Activated T-cell treated with anti-CD3 and anti-CD28 coated beads for 24 hours (primary cell): Measurements from ENCODE around the gene ERICH4.
"Not testable (repeated sequence)": the region's sequence is repeated elsewhere in the genome, so short reads cannot be mapped to it uniquely, and the experiment has no call there.

Experiments
- DNase-seq: peaks from one replicate; pipeline ENCODE4 v3.0.0-alpha.2; 2020; ENCODE audit warnings: low read depth

The ERICH4 gene

DNA sequence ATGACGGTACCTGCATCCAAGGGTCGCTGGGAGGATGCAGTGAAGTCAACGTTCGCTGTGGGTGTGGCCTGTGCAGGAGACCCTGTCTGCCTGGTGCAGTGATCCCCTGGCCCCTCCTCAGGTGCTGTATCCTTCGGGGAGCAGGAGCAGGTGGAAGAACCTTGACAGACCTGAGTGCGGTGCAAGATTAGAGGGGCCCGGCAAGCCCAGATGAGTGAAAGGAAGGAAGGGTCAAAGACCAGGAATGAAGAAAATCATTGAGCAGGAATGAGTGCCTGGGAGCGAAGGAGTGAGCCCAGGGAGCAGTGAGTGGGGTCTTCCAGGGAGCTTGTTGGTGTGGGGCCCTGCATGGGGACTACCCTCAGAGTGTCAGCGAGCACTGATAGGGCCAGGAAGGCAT lies 28.5 kb upstream of the ERICH4 start:
- DNase-seq: no peak

DNA sequence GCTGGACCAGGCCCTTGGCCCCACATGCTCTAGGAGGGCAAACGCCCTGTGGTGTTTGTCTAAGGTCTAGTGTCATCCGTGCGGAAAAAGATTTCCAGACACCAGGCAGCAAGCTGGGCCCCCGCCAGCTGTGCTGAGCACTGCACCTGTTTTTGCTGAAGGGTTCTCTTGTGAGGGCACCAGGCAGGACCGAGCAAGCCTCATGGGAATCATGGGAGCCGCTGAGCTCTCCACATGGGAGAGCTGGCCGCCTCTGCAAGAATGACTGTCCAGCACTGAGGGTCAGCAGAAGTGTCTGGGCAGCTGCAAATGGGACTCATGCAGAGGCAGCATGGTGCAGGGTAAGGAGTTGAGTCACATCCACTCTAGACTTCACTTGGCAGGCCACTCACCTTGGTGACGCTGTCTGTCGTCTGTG lies 27.8 kb upstream of the ERICH4 start:
- no peak for DNase-seq

DNA sequence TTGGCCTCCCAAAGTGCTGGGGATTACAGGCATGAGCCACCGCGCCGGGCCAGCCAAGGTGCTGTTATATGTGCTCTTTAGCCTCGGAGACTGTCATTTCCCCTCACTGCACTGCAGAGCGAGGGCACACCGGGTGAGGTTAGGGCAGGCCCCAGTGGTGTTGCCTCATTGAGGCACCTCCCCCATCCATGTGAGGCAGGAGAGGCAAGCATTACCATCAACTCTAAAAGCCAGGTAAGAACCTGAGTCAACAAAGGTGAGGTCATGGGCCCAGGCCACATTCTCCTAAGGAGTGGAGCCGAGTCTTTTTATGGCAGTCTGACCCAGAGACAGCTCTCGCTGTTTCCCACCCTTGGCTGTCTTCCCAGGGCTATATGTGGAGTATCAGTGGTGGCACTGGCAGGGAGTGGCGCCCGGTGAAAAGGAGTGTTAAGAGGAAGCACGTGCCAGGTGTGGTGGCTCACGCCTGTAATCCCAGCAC lies 26.7 kb upstream of the ERICH4 start:
- no peak for DNase-seq

DNA sequence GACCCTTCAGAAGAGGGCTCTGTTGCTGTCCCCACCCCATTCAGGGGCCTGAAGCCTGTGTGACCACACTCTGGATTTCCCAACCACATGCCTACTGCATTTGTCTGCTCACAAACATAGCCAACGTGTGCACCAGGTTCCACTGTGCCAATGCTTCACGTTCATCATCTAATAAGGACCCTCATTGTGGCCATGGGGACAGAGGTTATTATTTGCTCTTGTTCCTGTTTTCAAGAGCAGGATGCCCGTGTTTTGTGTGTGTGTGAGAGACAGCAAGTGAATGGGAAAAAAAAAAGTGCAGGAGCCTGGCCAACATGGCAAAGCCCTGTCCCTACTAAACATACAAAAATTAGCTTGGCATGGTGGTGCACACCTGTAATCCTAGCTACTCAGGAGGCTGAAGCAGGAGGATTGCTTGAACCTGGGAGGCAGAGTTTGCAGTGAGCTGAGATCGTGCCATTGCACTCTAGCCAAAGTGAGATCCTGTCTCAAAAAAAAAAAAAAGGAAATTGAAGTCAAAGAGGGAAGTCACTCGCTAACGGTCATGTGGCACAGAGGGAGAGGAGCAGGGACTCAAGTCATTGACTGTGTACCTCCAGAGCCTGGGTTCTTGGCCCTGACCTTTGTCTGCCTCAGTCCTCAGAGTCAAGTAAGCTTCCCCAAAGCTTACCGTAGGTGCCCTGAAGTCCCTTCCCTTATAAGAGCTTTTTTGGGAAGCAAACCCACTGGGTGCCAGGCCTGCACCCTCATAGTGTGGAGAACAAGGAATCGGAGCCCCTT lies 22.7 kb upstream of the ERICH4 start:
- DNase-seq: no peak

DNA sequence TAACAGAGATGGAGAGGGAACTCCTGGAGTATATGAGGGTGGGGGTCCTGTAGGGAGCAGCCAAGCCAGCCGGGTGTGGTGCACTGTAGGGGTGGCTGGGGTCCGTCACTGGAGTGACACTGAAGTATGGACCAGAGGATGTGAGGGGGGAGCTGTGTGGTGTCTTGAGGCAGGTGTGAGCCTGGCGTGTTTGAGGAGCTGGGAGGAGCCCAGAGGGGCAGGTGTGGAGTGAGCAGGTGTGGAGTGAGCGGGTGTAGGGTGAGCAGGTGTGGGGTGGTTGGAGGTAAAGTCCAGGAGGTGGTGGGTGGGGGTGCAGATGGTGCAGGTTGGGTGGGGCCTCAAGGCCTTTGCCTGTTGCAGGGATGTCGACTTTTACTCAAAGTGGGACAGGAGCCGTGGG lies 21.6 kb upstream of the ERICH4 start:
- no peak for DNase-seq

DNA sequence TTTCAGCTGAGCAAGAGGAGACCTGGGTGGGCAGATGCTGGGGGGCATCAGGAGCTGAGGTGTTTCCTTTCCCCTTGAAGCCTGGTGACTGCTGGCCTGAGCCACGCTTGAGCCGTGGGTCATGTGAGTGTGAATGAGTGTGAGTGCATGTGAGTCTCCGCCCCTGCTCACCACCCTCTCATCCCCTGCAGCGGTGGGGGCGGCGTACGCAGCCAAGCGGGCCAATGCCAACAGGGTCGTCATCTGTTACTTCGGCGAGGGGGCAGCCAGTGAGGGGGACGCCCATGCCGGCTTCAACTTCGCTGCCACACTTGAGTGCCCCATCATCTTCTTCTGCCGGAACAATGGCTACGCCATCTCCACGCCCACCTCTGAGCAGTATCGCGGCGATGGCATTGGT lies 21.0 kb upstream of the ERICH4 start:
- no peak for DNase-seq

DNA sequence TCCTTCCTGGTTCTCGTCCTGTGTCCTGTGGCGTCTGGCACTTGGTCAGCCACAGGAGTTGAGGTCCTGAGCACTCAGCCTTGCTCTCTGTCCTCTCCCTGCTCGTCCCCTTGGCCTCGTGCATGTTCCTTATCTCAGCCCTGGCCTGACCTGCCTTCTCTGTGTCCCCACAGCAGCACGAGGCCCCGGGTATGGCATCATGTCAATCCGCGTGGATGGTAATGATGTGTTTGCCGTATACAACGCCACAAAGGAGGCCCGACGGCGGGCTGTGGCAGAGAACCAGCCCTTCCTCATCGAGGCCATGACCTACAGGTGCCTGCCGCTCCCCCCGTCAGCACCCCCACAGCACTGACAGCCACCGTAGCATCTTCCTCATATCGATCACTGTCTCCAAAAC lies 20.5 kb upstream of the ERICH4 start:
- no peak for DNase-seq

DNA sequence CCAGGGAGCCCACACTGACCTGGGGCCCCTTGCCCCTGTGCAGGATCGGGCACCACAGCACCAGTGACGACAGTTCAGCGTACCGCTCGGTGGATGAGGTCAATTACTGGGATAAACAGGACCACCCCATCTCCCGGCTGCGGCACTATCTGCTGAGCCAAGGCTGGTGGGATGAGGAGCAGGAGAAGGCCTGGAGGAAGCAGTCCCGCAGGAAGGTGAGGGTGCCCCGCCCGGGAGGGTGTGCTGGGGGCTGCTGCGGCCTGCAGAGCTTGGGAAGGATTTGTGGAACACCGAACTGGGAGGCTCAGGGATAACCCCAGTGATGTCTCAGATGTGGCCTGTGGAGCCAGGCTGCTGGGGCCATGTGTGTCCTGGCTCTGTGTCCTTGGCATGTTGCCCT lies 20.0 kb upstream of the ERICH4 start:
- no peak for DNase-seq

DNA sequence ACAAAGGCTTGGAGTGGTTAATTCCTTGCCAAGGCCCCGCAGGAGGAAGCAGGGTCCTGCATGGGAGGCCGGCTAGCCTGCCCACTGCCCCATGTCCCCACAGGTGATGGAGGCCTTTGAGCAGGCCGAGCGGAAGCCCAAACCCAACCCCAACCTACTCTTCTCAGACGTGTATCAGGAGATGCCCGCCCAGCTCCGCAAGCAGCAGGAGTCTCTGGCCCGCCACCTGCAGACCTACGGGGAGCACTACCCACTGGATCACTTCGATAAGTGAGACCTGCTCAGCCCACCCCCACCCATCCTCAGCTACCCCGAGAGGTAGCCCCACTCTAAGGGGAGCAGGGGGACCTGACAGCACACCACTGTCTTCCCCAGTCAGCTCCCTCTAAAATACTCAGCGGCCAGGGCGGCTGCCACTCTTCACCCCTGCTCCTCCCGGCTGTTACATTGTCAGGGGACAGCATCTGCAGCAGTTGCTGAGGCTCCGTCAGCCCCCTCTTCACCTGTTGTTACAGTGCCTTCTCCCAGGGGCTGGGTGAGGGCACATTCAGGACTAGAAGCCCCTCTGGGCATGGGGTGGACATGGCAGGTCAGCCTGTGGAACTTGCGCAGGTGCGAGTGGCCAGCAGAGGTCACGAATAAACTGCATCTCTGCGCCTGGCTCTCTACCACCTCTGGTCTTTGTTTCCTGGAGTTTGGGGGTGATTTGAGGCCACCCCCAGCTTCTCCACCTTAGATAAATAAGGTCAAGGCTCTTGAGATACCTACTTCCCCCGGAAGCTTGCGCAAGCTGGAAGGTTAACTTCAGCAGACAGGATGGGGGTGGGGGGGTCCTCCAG lies 18.4 kb upstream of the ERICH4 start:
- DNase-seq: no peak

DNA sequence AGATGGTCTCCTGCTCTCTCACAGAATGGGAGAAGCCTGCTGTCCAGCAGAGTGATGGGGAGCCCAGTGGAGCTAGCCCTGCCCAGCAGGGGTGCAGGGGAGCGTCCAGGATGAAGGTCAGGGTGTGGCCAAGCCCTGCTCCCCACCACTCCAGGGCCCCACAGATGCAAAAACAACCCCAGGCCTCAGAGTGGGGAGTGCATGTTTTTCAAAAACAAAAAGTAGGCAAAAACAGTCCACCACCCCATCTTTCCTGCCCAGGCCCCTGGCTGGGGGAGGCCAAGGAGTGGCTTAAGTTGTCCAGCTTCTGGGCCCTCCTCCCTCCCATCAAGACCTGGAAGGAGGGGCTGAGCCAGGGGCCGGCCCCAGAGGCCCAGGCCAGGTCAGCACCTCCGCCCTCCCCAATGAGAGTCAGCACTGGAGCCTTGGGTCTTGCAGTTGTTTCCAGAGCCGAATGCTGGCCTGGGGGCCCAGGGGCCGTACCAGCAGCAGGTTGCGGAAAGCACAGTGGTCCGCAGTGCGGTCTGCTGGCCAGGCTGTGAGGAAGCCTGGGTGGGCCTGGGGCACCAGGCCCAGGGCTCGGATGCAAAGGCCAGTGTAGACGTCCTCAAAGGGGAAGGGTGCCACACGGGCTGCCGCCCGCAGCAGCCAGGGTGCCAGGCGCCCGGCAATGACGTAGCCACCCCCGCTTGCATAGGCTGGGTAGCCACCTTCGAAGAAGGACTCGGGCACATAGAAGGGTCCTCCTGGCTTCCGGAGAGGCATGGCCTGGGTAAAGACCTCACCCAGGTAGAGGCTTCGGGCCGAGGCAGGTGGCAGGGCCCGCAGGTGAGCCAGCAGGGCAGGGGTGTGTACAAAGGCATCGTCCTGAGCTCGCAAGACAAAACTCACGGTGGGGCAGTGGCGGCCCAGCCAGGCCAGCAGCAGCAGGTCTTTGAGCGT lies 17.5 kb upstream of the ERICH4 start:
- no peak for DNase-seq

DNA sequence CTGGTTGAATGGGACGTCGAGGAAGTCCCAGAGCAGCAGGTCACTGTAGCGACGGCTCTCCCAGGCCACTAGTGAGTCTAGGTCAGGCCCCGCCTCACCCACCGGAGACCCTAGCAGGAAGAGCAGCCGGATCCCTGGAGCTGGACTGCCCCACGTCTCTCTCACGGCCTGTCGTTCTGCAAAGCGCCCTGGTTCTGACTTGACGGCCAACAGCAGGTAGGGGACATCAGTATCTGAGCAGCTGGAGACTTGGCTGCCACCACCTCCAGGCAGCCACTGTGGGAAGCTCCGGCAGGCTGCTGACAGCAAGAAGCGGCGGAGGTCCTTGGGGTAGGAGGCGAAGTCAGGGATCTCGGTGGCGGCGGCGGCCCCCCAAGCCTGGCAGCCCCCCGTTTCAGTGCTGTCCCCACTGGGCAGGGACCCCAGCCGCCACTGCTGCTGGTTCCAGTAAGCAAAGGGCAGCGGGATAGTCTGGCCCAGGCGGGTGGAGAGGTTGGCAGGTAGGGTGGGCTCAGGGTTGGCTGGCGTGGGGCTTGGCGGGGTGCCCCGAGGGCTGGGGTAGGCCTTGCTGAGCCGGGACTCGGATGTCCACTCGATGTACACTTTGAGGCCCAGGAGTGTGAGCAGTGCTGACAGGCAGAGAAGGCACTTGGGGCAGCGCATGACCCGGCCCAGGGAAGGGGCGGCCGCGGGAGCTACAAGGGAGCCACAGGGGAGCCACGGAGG lies 16.7 kb upstream of the ERICH4 start:
- DNase-seq: no peak

DNA sequence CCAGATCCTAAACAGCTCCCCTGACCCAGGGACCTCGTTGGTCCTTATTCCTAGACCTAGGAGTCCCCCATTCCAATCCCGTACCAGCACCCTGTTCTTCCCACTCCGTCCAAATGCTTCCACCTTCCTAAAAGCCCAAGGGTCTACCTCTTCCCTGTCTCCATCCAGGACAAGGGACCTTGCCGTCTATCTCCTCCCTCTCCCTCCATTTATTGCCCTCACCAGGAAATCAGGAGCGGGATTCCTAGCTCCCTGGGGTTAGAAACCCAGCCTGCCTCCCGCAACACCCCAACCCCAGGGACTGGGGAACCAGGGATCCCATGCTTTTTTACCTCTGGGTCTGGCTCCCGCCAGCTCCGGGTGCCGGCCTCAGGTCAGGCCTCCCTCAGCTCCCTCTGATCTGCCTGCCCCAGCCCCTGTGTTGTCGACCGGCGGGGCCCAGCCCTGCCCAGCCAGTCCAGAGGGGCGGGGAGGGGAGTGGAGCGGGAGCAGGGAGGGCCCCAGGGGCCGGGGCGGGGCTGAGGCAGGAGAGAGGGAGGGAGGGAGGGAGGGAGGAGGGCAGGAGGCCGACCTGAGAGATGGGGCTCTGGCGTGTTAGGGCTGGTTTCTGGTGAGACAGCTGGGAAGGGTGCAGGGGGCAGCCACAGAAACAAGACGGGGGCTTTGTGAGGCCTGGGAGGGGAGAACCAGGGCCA lies 15.9 kb upstream of the ERICH4 start, which contains the start of gene B3GNT8:
Gene B3GNT8, minus strand, starts transcription at position 423 of the 695 bp plus-strand sequence. CDS start 596 bp downstream, outside the sequence.
- DNase-seq: peak; percentile 30

DNA sequence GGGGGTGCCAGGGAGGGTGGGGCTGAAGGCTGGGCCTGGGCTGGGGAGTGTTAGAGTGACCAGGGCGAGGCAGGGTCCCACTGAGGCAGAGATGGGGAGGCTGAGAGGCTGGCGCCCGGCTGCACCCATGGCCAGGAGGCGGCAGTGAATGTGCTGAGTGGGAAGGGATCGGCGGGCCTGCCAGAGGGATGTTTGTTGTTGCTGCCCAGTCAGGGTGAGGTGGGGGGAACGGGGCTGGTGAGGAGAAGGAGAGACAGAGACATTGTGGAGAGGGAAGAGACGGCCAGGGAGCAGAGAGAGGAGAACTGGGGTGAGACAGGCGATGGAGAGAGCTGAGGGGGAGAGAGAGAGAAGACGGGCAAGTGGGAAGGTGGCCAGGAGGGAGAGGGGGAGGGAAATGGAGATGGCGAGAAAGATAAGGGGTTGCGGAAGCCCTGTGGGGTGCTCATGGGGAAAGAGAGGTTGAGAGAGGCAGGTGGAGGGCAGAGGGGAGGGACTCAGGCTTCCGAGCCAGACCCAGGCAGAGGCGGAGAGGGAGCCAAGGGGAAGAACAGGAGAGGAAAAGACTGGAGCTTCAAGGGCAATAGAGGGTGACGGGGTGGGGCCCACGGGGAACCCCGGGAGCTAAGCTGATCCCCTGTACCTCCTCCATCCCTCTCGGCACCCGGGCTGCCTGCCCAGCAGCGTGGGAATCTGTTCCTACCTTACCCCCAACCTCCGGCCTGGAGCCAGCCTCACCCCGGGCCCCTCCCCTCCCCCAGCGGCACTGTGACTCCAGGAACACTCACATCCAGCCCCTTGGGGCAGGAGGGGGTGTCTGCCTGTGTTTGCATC lies 15.1 kb upstream of the ERICH4 start:
- DNase-seq: no peak

DNA sequence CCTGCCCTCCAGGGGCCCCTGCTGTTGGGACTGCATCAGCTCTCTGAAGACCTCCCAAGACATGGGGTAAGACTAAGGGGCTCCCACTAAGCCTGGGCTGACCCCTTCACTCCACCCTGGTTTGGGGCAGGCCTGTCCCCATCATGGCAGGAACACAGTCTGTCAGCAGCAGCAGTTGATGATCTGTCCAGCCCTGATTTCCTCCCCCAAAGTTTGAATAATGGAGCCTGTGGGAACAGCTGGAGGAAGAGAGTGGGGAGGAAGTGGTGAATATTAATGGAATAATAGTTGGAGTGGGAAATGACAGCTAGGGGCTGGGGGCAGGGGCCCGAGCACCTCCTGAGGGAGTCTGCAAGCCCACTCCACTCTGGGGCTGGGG lies 14.5 kb upstream of the ERICH4 start:
- DNase-seq: no peak

DNA sequence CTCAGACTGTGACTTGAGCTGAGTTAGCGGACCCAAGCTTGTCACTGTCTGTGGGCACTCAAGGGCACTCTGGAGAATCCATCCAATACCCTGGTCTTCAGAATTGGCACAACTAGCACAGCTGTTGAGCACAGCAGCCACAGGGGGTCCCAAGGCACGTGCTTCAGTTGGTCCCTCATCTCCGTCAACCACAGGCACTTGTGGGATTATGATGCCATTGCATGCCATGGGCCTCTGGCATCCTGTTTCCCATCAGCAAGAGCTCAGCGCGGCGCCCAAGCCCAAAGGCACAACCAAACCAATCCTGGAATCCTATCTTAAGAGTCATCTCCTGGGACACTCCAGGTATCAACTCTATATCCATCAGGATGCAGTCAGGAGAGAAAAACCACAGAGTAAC lies 12.0 kb upstream of the ERICH4 start:
- no peak for DNase-seq

DNA sequence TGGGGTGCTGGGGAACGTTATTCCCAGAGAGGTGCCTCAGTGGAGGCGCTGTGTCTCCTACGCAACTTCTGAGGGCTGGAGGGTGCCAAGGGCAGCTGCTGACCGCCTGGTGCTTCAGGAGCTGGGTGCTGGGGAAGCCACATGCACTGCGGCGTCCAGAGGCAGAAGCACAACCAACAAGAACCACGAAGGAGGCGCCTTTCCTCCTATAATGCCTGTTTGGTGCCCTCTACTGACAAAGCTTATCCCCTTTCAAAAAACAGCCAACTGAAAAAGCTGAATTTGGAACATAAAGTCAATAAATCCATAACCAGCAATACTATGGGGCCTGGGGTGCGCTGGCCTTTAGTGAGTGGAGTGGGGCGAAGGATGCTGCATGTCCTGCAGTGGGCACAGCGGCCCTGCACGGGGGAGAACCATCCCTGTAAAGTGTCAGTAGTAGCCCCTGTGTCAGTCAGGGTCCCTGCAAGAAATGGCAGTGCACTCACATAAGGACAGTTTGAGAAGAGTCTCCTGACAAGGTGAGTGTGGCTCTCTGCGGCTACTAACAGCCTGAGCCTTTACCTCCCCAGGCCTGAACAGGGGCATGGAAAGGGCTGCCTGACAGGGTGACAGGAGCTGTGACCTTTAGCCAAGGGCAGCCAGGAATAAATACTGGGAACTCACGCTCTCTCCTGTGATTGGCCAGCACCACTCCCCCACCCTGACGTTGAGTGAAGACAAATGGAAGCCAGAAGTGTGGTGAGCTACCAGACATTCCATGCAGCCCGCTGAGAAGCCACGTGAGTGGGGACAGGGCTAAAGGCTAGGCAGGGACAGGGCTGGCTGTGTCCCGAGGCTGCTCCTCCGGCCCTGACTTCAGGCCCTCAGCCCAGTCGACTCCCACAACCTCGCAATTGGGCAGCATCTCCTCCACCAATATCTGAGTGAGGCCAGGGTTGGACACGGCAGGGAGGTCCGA lies 11.2 kb upstream of the ERICH4 start:
- DNase-seq: no peak

DNA sequence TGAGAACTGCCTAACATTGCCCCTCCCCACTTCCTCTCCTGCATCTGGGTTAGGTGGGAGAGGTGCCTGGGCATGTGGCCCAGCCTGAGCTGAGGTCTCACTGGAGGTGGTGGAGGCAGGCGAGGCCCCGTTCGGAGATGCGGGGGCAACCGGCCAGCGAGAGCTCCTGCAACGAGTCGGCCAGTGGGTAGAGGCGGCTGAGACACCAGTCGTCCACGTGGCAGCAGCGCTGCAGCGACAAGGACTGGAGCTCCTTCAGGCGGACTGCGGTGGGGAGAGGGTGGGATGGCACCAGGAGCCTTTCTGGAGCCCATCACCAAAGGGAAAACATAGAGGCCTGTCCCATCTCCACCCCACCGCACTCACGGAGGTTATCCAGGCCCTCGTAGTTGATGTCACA lies 9.8 kb upstream of the ERICH4 start:
- DNase-seq: no peak

DNA sequence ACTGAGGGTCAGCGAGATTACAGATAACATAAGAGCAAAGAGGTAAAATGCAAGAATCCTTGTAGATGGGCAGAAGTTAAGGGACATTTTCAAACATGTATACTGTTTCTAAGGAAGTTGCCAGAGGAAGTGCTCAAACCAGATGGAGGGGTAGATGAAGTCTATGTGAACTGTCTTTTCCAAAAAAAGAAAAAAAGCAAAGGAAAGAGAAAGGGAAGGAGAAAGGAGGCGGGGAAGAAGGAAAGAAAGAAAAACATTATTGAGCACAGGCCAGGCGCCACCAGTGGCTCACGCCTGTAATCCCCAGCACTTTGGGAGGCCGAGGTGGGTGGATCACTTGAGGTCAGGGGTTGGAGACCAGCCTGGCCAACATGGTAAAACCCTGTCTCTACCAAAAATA lies 8.5 kb upstream of the ERICH4 start:
- no peak for DNase-seq

DNA sequence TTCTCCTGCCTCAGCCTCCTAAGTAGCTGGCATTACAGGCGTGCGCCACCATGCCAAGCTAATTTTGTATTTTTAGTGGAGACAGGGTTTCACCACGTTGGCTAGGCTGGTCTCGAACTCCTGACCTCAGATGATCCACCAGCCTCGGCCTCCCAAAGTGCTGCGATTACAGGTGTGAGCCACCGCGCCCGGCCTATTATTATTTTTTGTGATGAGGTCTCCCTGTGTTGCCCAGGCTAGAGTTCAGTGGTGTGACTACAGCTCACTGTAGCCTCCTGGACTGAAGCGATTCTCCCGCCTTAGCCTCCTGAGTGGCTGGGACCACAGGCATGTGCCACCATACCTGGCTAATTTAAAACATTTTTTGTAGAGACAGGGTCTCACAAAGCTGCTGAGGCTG lies 7.6 kb upstream of the ERICH4 start:
- DNase-seq: not testable (repeated sequence)
